NCI-H2081 (cell line): Measurements from ENCODE around the gene TMCO4.
"Not testable (repeated sequence)": the region's sequence is repeated elsewhere in the genome, so short reads cannot be mapped to it uniquely, and the experiment has no call there.

Source experiments
- DNase-seq, 2 experiments: peaks; one replicate each; lab custom pipeline; 2025; lab: John Stamatoyannopoulos, UW

TMCO4 gene

DNA sequence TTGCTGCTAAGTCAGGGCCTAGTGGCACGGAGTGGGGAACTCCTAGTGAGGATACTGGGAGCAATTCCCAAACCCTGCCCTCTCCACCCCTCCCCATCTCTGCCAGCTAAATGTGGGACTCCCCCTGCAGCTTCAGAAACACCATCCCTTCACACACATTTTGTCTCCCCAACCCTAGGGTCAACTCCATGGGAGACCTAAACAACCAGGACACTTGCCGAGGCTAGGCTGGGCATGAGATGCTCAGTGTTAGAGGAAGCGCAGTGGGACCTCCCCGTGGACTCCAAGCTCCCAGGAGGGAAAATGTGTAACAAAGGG, 13.9 kb upstream of the TMCO4 start:
- DNase-seq: no peak

DNA sequence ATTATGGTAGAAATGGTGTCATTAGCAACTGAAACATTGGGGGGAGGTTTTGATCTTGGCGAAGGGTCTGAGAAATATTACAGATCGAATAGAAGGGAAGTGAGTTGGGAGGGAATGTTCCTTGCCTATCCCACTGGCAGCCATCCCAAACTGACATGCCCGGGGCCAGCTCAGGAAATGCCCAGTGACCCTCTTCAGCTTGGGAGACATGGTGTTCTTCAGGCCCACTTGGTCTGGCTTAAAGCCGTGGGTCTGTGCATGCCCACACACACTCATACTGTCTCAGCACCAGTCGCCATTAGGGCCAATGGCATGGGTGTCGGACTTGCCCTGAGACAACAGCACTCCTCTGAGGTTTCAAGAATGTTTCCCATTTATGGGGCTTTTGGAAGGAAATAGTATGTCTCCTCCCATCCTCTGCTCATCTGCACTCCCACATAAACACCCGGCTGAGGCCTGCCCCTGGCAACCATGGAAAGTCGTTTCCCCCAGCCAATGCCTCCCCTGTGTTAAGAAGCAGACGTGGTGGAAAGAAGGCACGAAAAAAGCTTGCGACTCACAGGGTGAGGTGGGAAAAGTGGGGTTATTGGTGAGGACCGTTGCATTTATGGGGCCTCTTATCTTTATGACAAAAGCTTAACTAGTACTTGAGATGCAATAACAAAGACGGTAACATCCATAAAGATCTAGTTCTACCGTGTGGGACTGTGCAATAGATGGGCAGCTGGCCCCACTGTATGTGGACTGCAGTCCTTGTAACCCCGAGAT, 13.3 kb upstream of the TMCO4 start:
- DNase-seq: no peak

DNA sequence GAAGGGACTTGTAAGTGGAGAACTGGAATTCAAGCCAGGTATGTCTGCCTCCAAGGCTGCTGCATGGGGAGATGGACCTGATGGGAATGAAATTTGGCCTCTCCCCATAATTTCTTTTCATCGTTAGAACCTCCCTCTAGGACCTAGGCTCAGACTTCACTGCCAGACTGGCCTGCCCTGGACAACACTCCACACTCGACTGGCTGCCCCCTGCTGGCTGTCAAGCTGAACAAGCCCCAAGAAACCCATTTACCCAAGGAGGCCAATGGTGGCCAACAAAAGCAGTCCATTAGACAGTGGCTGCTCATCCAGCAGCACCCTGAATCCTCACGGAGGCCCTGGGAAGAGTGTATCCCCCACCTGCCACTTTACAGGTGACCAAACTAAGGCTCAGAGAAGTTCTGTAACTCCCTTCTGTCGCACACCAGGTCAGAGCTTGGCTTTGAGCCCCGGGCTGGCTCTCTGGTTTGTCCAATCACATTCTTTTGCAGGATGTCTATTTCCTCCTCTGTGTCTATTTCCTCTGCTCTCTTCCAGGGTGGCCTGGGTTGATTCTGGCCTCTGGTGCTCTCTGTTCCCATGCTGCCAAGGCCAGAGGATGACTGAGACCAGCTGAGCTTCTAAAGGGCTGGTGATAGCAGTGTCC, 11.6 kb upstream of the TMCO4 start:
- DNase-seq: no peak

DNA sequence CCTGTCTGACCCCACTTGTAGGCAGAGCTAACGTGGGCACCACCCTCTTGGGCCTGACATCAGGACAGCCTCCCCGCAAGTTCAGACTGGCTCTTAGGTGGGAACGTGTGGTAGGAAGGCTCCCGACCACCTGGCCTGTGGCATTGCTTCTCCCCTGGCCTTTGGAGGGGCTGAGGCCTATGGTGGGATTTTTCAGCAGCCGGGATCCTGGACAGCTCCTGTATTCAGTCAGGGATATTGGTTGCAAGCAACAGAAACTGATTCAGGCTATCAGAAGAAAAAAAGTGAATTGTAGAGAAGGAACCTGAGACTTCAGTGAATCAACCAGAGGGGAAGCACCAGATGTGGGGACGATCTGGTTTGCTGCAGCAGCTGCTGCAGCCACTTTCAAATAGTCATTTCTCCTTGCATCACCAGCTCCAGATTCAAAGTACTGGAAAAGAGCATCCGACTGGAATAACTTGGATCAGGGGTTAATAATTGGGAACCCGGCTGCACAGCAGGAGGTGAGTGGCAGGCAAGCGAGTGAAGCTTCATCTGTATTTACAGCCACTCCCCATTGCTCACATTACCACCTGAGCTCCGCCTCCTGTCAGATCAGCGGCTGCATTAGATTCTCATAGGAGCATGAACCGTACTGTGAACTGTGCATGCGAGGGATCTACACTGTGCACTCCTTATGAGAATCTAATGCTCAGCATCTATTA, 9.5 kb upstream of the TMCO4 start:
- DNase-seq: no peak

DNA sequence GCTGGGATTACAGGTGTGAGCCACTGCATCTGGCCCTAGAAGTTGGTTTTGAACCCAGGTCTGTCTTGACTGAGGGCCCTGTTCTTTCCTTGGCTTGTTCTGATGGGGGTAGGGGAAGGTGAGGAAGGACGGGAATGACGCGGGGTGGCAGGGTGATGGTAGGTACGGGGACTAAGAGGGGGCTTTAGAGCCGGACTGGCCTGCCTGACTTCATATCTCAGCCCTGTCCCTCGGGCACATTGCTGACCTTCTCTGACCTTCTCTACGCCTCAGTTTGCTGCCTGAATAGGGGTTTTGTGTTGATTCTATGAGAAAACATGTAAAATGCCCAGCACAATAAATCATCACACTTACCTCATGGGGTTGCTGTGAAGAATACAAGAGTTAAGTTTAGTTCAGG, 8.6 kb upstream of the TMCO4 start:
- DNase-seq: no peak

DNA sequence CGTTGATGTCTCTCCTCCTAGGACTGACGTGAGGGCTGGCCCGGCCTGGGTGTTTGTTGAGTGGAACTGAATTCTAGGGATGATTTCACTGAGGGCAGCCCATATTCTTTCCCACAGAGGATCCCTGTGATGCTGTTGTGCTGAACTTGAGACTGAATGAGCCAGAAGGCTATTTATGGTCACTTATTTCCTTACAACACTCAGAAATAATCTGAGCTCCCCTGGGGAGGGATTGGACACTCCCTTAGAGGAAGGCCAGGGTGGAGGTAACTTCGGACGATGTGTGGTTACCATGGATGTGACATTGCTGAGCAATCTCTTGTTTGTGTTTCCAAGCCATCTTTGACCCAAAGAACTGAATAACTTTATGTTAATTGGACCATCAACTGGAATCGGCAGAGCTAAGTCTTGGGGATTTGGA, 5.1 kb upstream of the TMCO4 start:
- no peak for DNase-seq

DNA sequence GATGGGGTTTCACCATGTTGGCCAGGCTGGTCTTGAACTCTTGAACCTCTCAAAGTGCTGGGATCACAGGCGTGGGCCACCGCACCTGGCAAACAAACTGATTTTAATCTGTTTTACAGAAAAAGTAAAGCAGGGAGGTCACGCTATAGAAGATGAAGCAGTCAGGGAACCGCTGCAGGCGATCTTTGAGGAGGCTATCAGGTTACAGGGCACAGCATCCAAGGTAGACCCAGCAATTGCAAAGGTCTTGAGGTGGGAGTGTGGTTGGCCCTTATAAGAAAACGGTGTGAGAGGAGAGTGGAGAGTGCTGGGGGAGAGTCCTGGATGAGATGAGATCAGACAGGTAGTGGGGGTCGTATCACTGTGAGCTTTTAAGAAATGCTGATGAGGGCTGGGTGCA, 2.6 kb upstream of the TMCO4 start:
- no peak for DNase-seq

DNA sequence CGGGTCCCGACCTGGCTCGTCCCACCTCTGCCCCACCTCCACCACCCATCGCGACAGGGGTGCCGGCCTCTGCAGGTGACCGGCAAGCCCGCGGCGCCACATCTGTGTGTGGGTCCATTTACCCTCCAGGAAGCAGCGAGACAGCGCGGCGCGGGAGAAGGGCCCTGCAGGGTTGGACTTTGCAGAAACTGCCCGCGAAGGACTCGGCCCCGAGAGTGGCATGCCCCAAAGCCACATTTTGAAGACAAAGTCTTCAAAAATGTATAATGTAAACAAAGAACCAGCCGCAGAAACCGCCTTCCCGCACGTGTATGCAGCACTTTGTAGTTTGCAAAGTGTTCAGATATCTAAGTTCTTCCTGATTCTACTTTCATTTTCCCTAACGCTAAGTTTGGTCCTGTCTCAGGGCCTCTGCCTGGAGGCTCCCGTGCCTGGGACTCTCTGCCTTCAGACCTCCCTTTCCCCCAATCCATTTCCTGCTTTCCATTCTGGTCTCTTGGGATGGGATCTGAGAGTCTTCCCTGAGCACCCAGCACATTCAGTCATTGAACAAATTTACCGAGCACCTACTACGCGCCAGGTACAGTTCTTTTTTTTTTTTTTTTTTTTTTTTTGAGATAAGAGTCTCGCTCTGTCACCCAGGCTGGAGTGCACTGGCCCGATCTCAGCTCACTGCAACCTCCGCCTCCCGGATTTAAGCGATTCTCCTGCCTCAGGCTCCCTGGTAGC, 524 bp upstream of the TMCO4 start:
- no peak for DNase-seq

DNA sequence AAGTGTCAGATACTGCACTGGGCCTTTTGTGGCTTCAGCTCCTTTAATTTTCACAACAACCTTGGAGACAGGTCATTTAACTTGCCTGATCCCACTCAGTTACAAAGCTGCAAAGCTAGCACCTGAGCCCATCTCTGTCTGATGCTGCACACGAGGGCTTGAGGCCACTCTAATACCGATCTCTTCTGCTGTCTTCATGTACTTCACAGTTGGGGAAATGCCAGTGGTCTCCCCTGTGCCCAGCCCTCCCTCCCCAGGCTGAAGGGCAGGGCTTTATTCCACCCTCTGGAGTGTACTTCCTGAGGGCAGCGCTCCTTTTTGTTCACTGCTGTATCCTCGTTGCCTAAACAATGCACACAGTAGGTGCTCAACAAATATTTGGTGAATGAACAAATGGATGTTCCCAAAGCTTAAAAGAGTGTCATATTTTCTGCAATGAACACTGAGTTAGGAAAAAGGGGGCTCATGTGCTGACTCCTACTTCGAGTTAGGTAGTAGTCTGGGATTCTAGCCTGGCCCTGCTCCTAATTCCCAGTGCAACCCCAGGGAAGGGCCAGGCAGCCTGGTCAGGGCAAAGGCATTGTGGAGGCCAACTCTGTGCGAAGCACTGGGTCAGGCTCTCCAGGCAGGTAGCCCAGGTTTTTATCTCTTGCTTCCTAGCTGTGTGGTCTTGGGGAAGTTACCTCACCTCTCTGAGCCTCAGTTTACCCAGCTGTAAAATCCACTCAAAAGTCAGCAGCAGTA, 1.1 kb downstream of the TMCO4 start:
- no peak for DNase-seq

DNA sequence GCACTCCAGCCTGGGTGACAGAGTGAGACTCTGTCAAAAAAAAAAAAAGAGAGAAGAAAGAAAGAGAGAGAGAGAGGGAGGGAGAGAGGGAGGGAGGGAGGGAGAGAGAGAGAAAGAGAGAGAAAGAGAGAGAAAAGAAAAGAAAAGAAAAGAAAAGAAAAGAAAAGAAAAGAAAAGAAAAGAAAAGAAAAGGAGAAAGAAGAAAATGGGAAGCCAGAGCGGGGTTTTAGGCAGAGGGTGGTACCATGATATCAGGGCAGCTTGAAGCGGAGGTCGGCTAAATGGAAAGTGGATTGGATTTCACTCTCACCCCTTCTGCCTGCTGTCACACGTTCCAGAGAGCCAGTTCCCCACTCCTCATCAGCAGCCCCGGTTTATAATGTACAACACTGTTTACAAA, 1.9 kb downstream of the TMCO4 start:
- DNase-seq: no peak

DNA sequence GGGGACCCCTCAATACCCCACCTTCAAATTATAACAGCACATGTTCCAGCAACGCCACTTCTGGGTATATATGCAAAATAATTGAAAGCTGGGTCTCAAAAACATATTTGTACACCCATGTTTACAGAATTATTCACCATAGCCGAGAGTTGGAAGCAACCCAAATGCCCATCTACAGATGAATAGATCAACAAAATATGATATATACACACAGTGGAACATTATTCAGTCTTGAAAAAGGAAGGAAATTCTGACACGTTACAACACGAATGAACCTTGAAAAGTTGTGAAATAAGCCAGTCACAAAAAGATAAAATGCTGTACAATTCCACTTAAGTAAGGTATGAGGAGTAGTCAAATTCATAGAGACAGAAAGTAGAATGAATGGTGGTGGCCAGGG, 5.1 kb downstream of the TMCO4 start:
- DNase-seq: no peak

DNA sequence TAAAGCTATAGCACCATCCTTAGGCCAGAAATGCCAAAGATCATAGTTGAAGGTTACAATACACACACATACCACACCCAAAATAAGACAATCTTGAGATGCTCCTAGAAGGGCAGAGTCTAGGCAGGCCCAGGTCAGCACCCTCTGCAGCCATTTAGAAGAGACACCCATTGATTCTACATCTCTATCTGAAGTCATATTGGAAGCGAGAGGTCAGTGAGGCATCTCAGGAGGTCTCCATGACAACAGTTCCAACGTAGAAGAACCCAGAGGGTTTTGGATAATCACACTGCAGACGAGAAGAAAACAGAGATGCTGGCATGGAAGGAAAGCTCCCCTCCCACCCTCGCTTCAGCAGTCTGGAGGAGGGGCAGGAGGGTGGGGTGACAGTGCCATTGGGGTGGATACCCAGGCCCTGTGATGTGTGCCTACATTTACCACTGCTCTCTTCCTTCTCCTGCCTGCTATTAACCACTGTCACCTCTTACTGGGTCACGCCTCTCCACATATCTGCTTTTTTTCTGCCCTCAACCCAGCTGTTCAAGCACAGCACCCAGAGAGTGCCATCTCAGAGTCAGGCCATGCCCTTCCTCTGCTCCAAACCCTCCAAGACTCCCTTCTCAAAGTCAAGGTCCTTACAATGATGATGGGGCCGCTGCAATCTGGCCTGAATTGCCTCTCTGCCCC, 6.2 kb downstream of the TMCO4 start:
- DNase-seq: no peak

DNA sequence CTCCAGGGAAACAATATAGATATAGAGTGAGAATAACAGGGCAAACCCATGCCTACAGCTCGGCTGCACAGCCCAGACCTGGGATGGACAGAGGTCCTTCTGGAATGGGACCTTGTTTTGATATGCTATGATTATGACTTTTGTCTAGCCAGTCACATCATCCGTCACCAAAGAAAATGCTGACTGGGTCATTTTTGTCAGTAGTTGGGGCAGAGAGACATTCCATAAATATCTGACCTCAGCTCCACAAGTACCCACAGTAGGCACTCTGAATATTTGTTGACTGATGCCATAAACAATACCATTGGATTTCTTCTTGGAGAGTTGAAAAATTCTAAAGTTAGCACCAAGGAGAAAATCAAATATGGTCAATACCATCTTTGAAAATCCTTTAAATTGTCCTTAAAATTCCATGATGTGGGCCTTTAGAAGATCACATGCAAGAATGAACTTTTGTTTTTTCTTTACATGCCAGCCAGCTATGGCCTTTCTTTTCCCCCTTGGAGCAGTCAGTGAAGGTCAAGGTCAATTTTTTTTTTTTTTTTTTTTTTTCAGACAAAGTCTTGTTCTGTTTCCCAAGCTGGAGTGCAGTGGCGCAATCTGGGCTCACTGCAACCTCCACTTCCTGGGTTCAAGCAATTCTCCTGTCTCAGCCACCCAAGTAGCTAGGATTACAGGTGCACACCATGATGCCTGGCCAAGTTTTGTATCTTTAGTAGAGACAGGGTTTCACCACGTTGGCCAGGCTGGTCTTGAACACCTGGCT, 7.3 kb downstream of the TMCO4 start:
- no peak for DNase-seq

DNA sequence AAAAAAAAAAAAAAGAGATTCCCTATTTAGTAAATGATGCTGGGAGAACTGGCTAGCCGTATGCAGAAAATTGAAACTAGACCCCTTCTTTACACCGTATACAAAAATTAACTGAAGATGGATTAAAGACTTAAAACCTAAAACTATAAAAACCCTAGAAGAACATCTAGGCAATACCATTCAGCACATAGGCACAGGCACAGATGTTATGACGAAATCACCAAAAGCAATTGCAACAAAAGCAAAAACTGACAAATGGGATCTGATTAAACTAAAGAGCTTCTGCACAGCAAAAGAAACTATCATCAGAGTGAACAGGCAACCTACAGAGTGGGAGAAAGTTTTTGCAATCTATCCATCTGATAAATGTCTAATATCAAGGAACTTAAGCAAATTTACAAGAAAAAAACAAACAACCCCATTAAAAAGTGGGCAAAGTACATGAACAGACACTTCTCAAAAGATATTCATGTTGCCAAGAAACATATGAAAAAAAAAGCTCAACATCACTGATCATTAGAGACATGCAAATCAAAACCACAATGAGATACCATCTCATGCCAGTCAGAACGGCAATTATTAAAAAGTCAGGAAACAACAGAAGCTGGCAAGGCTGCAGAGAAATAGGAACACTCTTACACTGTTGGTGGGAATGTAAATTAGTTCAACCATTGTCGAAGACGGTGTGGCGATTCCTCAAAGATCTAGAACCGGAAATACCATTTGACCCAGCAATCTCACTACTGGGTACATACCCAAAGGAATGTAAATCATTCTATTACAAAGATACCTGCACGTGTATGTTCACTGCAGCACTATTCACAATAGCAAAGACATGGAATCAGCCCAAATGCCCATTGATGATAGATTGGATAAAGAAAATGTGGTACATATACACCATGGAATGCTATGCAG, 9.4 kb downstream of the TMCO4 start:
- not testable (repeated sequence) for DNase-seq

DNA sequence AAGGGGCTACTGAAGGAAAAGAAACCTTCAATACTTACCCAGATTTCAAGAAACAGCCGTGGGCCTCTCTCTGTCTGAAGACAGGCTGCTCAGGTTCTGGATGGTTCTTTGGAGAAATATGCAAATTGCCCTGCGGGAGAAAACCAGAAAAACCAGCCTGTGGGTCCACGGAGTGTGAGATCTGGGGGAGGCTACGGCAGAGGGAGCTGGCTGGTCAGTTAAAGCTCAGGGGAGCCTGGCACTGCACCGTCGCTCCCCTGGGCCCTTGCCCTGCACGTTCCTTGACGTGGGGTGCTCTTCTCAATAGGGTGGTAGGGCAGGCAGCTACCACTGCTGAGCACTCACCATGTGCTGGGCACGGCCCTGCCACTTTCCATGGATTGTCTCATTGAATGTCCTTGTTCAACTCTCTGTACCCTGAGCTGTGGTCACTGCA, 12.7 kb downstream of the TMCO4 start:
- no peak for DNase-seq

DNA sequence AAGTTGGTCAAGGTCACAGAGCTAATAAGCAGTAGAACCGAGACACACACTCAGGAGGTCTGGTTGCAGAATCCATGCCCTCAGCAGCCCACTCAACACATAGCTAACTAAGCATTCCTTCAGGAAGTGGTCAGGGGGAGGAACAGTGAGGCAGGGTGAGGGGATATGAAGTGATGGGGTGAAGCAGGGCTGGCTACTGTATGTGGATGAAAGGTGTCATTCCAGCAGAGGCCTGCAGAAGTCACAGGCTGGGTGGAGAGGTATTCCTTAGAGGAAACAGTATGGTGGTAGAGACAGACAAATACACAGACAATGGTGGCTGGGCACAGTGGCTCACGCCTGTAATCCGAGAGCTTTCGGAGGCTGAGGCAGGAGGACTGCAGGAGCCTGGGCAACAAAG, 14.1 kb downstream of the TMCO4 start:
- no peak for DNase-seq

DNA sequence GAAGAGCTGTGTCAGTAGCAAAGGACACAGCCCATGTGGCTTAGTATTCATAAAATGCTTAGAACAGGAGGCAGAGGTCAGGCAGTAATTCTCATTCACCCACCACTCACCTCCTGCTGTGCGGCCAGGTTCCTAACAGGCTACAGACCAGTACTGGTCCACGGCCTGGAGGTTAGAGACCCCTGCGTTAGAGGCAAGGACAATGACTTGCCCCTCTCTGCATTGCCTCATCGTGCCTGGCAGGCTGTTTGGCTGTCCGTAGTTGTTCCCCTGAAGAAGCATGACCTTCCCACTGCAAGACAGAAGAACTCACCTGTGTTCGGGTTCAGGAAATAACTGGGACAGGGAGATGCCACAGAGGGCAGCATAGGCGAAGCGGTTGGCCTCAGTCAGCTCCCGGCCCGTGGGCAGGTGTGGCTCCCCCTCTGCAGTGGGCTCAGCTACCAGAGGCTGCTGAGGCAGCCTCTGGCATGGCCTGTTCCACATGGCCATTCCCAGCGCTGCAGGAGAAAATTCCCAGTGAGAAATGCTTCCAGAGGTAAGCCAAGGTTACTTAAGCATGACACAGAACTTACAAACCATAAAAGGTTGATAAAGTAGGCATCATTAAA, 19.3 kb downstream of the TMCO4 start:
- no peak for DNase-seq

DNA sequence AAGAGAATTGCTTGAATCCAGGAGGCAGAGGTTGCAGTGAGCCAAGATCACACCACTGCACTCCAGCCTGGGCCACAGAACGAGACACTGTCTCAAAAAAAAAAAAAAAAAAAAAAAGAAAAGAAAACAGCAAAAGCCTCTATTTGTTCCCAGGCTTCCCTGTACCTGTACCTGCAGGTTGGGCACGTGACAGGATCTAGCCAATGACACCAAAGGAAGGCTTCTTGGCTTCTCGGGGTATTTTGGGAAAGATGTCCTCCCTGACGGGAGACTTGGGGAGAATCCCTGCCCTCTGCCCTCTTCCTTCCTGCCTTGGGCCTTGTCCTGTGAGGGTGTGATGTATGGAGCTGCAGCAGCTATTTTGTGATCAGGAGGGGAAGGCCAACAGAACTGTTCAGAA, 22.8 kb downstream of the TMCO4 start:
- no peak for DNase-seq

DNA sequence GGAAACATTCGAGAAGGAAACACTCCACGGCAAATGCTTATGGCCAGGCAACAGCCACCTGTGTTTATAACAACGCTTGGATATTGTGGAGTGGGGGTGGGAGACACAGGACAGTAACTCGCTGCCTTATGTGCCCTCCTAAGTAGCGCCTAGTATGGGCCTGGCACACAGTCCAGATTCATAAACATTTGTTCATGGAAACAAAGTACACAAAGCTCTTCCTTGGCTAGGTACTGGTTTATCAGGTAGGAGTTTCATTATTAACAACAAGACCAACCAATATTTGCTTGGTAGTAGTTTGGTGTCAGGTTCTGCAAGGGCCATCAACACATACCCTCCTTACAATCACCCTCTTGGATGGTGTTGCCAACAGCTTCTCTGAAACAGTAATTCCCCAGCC, 23.4 kb downstream of the TMCO4 start:
- no peak for DNase-seq
